Measurements from ENCODE around the gene UST. TPM values are rescaled to one million over a fixed set of nuclear protein-coding genes. Genes with fewer than 3 reads are reported as not detected.

The UST gene
- total RNA-seq, 4 donors from 2014 or later: 9.6 to 34.6 (median 25.9) TPM

DNA sequence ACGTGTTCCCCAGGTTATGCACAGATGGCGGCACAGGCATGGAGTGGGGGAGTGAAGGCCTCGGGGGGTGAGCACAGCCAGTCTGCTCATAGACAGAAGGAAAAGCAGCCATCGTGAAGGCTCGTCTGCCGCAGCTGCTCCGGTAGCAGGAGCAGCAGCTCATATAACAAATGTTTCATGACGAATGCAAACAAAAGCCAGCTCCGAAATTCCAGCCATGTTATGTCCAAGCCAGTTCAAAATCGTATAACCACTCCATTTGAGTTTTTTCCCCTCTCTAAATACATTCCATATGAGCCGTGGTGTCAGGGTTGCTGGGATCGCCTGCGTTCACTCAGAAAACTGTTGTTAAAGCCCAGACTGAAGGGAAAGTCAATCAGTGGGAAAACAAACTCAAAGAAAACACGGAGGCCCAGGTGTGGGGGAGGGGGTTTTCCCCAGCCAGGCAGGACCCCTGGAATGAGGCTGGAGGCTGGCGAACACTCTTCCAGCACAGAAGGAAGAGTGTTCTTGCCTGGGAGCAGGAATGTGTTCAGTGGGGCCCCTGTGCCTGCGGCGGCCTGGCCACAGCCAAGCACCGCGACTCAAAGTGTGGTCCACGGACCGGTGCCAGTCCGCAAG is 290.3 kb downstream of the UST start:
- no peak for TF ChIP-seq CTCF (IDR thresholded peaks at IDR 0.05; ENCODE audit: low read depth)

DNA sequence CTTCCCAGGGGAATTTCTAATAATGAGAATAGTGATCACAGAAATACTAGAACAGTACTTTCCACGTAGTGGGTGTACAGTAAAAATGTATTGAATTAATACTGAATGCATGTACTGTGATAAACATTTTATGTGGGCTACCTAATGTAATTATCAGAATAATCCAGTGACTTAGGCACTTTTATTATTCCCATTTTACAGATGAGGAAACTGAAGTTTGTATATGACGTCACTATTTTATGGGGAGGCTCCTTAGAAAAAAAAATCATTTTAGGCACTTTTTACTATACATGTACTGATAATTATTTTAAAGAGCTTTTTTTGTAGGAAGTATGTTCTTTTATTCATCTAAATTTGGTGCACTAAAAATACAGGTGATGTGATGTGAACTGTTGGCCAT is 295.1 kb downstream of the UST start:
- no peak for TF ChIP-seq CTCF (IDR thresholded peaks at IDR 0.05; ENCODE audit: low read depth)

DNA sequence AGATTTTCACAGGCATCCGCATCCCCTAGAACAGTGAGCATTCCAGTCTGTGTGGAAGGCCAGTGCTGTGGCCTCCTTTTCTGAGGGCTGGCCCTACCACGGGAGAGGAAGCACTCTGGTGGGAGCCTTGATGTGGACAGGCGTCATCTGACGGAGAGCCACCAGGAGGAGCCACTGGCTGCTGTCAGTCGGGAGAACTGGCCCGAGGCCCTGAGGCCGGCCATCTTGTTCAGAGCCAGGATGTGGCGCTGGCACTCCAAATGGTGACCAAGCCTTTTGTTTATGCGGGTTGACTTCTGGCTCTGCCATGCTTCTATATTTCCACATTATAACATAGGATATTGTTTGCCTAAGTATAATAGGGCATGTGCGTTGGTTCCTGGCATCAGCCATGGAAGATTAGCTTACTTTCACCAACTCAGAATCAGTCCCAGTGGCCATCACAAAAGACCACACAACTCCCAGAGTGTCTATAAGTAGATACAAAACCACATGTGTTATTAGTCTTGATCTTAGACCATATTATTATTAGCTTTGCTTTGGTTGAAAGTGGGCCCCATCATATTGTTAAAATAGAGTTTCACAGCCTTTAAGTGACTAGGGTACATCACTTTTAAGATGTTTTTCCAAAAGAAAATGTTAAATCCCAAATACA is 296.8 kb downstream of the UST start:
- no peak for TF ChIP-seq CTCF (IDR thresholded peaks at IDR 0.05; ENCODE audit: low read depth)

DNA sequence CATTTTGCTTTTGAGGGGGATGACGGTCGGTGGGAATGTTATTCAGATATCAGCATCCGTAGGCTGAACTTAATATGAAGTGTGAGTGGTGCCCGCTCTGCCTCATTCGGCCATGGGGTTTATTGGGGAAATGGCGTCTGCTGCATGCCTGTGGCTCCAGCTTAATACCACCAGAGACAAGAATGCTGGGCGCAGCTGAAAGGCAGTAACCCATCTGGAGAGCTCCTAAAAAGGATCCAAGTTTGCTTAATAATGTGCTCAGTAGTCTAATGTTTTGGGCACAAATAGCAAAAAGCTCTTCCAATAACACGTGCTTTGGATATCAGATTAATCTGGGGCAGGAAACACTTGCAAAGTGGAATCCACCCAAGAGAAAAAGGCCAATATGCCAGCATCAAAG is 297.7 kb downstream of the UST start:
- no peak for TF ChIP-seq CTCF (IDR thresholded peaks at IDR 0.05; ENCODE audit: low read depth)

DNA sequence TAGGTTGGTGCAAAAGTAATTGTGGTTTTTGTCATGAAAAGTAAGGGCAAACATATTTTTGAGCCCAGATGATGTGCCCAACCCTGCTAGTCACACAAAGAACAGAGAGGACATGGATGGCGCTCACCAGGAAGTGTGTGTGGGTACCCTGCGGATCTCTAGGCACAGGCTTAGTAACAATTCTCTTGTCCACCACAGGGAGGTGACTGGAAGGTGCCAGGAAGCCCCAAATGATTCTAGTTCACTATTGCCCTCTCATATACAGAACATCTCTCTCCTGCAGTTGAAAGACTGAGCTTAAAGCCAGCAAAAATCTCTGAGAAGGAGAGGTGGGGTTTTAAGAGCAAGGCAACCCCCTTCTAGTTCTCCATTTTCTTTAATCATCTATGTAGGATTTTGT is 298.6 kb downstream of the UST start:
- no peak for TF ChIP-seq CTCF (IDR thresholded peaks at IDR 0.05; ENCODE audit: low read depth)

DNA sequence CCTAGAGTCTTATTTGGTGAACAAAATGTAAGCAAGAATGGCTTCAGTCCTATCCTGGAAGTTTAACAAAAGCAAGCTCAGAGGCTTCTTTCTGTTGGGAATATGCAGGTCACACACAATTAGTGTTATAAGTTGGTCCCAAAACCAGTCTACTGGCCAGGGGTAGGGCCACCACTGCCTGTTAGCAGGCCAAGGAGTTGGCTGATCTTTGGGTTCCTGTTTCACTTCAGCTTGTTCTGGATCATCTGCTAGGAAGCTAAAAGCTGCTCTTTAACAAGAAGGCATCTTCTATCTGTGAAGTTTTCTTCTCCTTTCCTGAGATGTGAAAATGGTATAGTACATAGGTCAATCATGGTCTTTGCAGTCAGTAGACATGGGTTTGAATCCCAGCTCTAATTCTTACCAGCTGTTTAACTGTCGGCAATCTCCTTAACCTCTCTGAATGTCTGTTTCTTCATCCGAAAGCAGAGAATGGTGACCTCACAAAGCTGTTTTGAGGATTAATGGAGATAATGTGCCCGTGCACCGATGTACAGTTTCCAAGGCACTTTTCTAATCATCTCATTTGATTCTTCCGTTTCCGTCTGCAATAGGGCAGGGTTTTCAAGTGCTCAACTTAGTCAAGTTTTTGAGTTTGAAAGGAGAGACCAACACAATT is 299.5 kb downstream of the UST start:
- TF ChIP-seq CTCF (IDR thresholded peaks at IDR 0.05; ENCODE audit: low read depth): no peak

DNA sequence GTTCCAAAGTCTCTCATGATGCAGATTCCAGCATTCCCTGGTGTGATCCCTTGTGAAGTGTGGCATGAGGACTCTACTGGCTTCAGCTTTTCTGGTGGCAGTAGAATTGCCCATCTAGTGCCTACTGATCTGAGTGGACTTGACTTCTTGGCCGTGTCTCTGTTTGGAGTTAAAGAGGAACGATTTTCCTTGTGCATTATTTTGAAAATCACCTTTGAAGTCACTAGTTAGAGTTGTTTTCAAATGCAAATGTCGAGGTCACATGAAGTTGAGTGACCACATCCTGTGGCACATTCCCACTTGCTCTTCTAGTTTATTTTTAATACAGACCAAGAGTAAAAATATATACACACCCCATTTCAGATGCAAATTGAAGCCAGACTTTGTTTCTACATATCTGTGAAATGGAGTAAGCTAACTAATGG is 300.0 kb downstream of the UST start:
- TF ChIP-seq CTCF (IDR thresholded peaks at IDR 0.05; ENCODE audit: low read depth): no peak

All from subcutaneous adipose tissue (tissue), 4 donors.